Measurements from ENCODE around the gene FOXC1.
A peak's percentile ranks its signal among the peaks of the same experiment; 100 is the strongest.

Gene FOXC1

DNA sequence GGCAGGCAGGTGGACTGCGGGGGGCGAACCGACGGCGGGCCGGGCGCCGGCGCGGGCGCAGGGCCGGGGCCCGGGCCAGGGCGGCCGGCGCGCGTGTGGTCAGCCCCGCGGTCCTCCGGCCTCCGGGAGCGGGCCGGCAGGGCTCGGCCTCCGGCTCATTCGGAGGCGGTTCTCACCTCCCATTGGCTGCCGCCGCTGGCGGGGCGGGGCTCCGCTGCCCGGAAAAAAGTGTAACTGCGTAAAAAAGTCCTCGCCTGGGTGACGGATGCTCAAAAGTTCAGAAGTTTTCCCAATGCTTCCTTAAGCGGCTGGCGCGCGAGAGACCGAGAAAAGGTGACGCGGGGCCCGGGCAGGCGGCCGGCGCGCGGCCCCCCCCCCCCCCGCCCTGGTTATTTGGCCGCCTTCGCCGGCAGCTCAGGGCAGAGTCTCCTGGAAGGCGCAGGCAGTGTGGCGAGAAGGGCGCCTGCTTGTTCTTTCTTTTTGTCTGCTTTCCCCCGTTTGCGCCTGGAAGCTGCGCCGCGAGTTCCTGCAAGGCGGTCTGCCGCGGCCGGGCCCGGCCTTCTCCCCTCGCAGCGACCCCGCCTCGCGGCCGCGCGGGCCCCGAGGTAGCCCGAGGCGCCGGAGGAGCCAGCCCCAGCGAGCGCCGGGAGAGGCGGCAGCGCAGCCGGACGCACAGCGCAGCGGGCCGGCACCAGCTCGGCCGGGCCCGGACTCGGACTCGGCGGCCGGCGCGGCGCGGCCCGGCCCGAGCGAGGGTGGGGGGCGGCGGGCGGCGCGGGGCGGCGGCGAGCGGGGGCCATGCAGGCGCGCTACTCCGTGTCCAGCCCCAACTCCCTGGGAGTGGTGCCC, at the start of gene FOXC1:
Gene FOXC1 (plus strand): TSS at position 268 of the 849 bp plus-strand sequence. CDS start 531 bp downstream, at position 799.
- TF ChIP-seq, protein P1, sequence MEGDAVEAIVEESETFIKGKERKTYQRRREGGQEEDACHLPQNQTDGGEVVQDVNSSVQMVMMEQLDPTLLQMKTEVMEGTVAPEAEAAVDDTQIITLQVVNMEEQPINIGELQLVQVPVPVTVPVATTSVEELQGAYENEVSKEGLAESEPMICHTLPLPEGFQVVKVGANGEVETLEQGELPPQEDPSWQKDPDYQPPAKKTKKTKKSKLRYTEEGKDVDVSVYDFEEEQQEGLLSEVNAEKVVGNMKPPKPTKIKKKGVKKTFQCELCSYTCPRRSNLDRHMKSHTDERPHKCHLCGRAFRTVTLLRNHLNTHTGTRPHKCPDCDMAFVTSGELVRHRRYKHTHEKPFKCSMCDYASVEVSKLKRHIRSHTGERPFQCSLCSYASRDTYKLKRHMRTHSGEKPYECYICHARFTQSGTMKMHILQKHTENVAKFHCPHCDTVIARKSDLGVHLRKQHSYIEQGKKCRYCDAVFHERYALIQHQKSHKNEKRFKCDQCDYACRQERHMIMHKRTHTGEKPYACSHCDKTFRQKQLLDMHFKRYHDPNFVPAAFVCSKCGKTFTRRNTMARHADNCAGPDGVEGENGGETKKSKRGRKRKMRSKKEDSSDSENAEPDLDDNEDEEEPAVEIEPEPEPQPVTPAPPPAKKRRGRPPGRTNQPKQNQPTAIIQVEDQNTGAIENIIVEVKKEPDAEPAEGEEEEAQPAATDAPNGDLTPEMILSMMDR (IDR thresholded peaks at IDR 0.05; ENCODE audit: extremely low read depth, insufficient read depth, missing control alignments) = no peak

DNA sequence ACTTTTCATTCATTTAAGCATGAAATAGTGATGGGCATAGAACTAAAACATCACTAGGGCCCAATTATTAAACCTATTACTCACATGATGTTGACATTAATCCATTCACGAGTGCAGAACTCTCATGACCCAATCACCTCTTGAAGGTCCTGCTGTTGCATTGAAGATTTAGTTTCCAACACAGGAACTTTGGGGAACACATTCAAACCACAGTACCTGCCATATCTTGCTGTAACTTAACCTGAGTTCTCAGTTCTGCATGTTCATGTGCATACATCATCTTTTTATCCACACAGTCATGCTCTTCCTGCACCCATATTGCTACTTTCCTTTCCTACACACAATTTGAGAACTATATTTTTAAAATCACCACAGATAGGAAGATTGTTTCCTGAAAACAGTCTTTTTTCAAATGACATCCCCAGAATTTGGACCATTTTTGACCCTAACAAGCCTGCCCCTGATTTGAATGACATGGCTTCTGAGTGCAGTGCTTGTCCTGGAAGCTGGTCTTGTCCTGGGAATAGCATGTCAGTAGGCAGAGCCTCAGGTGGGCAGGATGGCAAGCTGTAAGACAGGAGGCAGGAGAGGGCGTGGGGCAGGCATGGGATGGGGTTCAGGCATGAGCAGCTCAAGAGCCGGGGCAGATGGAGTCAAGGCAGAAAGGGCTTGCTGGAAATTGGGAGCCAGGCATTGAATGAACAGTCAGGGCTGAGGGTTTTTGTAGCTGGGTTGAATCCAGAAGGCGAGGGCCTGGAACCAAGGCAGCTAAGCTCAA, 49.2 kb upstream of the FOXC1 start:
- in situ Hi-C loops (cut with MboI; ENCODE audit: low pct_unique_long_range_greater_than_20kb, low sequenced_read_pairs, unreplicated experiment) = no loop called here
- TF ChIP-seq, protein P1 (IDR thresholded peaks at IDR 0.05; ENCODE audit: extremely low read depth, insufficient read depth, missing control alignments) = no peak

More for the DNA sequence above, at the start of gene FOXC1:
- peak; percentile 94 for DNase-seq (ENCODE audit: low spot score)
- in situ Hi-C loops (cut with MboI; ENCODE audit: low pct_unique_long_range_greater_than_20kb, low sequenced_read_pairs, unreplicated experiment) = loop anchor here (25.0 kb wide), 1 partner anchor 502 kb away; no protein-coding TSS in a partner anchor

DNA sequence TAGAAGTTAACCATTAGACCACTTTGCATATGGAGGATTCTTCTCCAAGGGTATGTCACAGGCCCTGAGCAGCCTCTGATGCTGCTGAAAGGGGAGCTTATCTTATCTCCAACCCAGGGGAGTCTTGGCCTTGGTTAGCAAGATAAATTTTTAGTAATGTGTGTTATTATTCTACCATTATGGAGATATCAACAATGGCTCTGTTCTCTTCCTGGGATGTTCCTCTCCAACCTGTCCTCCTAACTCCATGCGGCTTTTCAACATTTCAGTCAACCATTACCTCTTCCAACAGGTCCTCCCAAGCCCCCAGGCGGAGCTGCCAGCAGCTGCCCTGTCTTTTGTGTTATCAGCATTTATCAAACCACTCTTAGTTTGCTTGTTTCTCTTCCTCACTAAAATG, 48.4 kb upstream of the FOXC1 start:
- no peak for DNase-seq (ENCODE audit: low spot score)
- TF ChIP-seq, protein P1 (IDR thresholded peaks at IDR 0.05; ENCODE audit: extremely low read depth, insufficient read depth, missing control alignments) = no peak
- in situ Hi-C loops (cut with MboI; ENCODE audit: low pct_unique_long_range_greater_than_20kb, low sequenced_read_pairs, unreplicated experiment) = no loop called here

More for the DNA sequence above, 49.2 kb upstream of the FOXC1 start:
- DNase-seq (ENCODE audit: low spot score) = no peak

DNA sequence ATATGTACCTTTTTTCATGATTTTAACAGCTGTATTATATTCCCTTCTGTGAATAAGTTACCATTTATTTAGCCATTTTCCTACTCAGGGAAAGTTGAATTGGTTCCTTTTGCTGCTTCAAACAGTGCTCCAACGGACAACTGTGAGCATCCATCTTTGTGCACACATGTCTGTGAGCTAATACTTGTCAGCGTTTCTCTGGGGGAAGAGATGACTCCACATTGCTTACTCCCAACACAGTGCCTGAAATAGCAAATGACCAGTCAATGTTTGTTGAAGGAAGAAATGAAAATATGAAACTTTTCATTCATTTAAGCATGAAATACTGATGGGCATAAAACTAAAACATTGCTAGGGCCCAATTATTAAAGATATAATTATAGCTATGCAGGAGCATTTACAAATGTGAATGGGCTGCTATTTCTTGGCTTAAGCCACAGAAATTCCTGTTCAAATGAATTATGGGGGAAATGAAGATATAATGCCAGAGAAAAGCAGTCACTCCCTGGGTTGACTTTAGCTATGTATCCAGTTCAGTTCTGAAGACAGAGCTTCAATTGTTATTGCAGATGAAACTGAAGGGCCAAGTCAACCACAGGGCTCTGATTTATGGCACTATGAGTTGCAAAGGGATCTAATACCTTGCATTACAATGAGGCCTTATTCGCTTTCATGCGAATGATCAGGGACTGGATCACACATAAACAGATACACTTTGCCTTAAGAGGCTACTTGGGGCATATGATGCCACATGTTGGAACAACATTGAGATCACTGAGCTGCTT, 47.4 kb upstream of the FOXC1 start:
- in situ Hi-C loops (cut with MboI; ENCODE audit: low pct_unique_long_range_greater_than_20kb, low sequenced_read_pairs, unreplicated experiment) = no loop called here
- DNase-seq (ENCODE audit: low spot score) = no peak
- TF ChIP-seq, protein P1 (IDR thresholded peaks at IDR 0.05; ENCODE audit: extremely low read depth, insufficient read depth, missing control alignments) = no peak

DNA sequence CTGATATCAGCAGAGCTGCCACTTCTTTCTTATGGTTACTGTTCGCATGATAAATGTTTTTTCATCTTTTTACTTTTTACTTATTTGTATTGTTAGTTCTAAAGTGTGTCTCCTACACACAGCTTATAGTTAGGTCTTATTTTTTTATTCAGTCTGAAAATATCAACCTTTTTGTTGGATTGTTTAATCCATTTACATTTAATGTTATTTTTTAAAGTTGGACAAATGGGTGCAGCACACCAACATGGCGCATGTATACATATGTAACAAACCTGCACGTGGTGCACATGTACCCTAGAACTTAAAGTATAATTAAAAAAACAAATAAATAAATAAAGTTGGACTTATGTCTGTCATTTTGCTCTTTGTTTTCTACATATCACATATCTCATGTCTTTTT, 40.3 kb upstream of the FOXC1 start:
- no peak for DNase-seq (ENCODE audit: low spot score)
- in situ Hi-C loops (cut with MboI; ENCODE audit: low pct_unique_long_range_greater_than_20kb, low sequenced_read_pairs, unreplicated experiment) = no loop called here
- TF ChIP-seq, protein P1 (IDR thresholded peaks at IDR 0.05; ENCODE audit: extremely low read depth, insufficient read depth, missing control alignments) = no peak

DNA sequence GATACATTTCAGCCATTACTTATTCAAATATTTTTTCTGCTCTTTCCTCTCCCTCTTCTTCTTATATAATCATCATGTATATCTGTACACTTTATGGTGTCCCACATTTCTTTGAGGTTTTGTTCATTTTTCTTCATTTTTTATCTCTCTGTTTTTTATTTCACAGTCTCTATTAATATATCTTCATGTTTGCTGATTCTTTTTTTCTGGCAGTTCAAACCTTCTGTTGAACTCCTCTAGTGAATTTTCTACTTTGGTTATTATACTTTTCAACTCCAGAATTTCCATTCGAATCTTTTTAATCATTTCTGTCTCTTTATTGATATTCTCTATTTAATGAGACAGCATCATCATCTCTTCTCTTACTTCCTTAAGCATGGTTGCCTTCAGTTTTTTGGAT, 38.9 kb upstream of the FOXC1 start:
- DNase-seq (ENCODE audit: low spot score) = no peak
- TF ChIP-seq, protein P1 (IDR thresholded peaks at IDR 0.05; ENCODE audit: extremely low read depth, insufficient read depth, missing control alignments) = no peak
- in situ Hi-C loops (cut with MboI; ENCODE audit: low pct_unique_long_range_greater_than_20kb, low sequenced_read_pairs, unreplicated experiment) = no loop called here
